NCI-H1092 treated with DMSO at 0.1 percent for 48 hours (cell line): Measurements from ENCODE around the gene CFAP119.

Source experiments
- DNase-seq: peaks from one replicate; lab custom pipeline; 2025; lab: John Stamatoyannopoulos, UW

Gene CFAP119

GRCh38 chr16:30710971-30711370, 50.9 kb downstream of the CFAP119 start:
- DNase-seq = no peak
